Inflammatory macrophage treated with lipopolysaccharide for 1 hour (primary cell): ENCODE data around the gene PSMC5.
"Not testable (repeated sequence)": the region's sequence is repeated elsewhere in the genome, so short reads cannot be mapped to it uniquely, and the experiment has no call there.

Experiments used
- DNase-seq, 2 donors: peaks; one replicate each; pipeline ENCODE4 v3.0.0-alpha.2; 2020 to 2022

PSMC5 gene

DNA sequence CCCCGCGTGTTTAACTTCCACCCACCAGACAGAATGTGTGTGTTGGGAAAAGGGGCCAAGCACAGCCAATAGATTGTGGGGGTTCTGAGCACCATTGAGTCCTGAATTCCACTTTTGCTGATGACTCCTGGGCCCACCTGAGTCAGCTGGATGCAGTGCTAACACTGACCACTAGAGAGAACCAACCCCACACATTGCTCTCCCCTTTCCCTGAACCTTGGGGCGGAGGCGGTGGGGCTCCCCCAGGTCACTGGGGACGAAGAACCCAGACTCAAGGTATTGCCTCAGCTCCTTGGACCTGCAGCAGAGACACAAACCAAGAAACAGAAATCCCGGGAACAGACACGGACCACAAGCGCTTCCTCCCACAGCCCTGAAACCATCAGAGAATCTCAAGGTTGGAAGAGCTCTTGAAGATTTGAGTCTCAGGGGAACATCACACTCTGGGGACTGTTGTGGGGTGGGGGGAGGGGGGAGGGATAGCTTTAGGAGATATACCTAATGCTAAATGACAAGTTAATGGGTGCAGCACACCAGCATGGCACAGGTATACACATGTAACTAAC, 46.9 kb downstream of the PSMC5 start:
- not testable (repeated sequence) for DNase-seq

DNA sequence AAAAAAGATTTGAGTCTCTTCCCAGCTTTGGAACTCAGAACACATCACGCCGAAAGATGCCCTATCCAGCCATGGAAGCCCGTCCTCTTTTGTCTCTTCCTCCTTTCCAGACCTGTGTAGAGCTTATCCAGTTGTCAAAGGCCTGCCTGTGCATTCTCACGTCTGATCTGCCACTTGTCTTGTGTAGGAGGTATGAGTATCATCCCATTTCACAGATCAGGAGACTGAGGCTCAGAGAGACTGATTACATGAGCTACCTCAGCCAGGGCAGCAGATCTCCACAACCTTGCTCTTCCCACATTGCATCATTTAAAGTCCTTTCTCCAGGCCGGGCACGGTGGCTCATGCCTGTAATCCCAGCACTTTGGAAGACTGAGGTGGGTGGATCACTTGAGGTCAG, 47.5 kb downstream of the PSMC5 start:
- not testable (repeated sequence) for DNase-seq

DNA sequence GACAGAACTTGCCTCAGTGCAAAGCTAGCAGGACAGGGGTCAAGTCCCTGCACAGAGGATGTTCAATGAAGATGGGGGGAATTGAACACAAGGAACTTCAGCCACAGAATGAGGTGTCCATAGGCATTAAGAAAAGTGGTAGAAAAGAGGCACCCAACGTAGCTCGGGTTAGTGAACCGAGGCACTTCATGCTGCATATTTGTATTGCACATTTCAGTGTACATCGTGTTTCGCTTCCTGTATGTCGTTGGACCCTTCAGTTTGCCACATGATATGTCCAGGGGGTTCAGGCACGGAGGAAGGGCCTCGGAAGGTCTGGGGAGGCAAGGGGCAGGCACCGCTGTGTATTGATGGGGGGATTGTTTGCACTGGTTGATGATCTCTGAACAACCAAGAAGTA, 51.2 kb downstream of the PSMC5 start:
- not testable (repeated sequence) for DNase-seq

DNA sequence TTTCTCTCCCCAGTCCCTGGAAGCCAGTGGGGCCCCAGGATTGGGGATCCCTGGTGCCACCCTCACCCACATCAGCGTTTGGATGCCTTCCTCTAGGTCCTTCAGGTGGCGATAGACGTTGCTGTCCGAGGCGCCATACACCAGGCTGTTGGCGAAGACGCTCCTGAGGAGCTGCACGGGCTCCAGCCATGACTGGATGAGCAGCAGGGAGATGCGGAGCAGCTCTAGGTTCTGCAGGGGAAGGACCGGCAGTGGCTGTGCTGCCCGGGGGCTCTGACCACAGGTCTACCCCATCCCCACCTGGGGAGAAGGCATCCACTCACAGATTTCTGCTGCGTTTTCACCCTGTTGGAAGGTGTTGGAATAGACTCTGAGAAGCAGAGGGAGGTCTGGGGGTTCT, 53.5 kb downstream of the PSMC5 start:
- DNase-seq = no peak

DNA sequence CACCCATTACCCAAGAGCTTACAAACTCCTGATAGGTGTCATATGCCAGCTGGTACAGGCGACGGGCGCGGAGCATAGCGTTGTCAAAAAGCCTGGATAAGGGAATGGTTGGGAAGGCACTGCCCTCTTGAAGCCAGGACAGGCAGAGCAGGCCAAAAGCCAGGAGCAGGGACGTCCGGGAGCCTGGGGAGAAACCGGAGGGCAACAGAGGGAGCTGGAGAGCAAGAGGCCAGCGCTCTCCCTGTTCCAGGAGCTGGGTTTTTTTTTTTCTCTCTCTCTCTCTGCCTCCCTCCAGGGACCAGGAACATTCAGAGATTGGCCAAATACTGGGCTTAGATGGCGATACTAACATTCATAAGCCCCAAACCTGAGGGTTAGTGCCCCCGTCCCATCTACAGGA, 54.1 kb downstream of the PSMC5 start:
- DNase-seq = not testable (repeated sequence)
